Measurements from ENCODE around the gene TBL1XR1.

TBL1XR1 gene

DNA sequence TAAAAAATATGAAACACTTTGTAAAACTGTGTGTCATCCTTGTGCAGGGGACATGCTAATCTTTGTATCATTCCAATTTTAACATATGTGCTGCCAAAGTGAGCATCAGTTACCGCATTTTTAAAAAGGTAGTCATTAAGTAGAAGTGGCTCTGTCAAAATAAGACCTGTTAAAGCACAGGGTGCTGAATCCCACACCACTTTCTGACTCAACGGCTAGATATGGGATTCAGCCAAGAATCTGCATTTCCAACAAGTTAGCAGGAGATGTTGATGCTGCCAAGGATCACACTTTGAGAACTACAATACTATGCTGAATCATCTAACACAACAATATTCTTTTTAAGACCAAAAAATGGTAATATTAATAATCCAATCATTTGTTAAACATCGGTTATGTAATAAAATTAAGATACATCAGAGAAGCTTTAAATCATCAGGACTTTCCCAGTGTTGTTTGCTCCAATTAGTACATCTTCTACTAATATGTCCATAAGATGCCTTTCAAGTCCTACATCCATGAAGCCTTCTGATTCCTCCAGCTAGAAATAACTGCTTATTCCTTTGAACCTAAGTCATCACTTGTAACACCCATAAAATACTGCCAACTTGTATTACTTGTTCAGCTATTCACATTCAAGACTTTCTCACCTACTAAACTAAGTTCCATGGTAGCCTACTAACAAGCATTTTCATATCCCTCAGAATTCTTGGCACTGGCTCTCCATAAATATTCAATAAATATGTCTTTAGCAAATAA is 71.1 kb downstream of the TBL1XR1 start:
- H3K36me3 ChIP-seq (replicated peaks), result no peaks in the 10 kb centered on the region
- no peaks in the 10 kb centered on the region for H3K27me3 ChIP-seq (replicated peaks)
- in situ Hi-C loops (cut with HindIII; ENCODE audit: low pct_ligation_motif_present, low sequenced_read_pairs), result no loop called here
- TF ChIP-seq, protein P1, sequence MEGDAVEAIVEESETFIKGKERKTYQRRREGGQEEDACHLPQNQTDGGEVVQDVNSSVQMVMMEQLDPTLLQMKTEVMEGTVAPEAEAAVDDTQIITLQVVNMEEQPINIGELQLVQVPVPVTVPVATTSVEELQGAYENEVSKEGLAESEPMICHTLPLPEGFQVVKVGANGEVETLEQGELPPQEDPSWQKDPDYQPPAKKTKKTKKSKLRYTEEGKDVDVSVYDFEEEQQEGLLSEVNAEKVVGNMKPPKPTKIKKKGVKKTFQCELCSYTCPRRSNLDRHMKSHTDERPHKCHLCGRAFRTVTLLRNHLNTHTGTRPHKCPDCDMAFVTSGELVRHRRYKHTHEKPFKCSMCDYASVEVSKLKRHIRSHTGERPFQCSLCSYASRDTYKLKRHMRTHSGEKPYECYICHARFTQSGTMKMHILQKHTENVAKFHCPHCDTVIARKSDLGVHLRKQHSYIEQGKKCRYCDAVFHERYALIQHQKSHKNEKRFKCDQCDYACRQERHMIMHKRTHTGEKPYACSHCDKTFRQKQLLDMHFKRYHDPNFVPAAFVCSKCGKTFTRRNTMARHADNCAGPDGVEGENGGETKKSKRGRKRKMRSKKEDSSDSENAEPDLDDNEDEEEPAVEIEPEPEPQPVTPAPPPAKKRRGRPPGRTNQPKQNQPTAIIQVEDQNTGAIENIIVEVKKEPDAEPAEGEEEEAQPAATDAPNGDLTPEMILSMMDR (IDR thresholded peaks at IDR 0.05; ENCODE audit: low read depth, low read length, missing control alignments), result no peak
- peak overlapping the region; percentile 63 for H3K27ac ChIP-seq
- no peak overlapping the region for H3K4me3 ChIP-seq (ENCODE audit: low read depth, low read length)
- DNase-seq, result peak; percentile 93

DNA sequence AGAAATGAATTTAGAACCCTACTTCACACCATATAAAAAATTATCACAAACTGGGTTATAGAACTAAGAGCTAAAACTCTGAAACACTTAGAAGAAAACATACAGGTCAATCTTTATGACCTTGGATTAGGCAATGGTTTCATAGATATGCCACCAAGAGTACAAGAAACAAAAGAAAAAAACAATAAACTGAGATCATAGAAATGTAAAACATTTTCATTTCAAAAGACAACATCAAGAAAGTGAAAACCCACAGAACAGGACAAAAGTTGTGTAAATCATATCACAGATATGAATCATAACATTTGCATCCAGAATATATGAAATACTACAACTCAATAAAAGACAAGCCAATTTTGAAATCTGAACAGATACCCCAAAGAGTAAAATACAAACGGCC is 72.4 kb downstream of the TBL1XR1 start:
- no peak overlapping the region for H3K27ac ChIP-seq
- no peaks in the 10 kb centered on the region for H3K27me3 ChIP-seq (replicated peaks)
- no peak overlapping the region for H3K4me3 ChIP-seq (ENCODE audit: low read depth, low read length)
- no peaks in the 10 kb centered on the region for H3K36me3 ChIP-seq (replicated peaks)
- in situ Hi-C loops (cut with HindIII; ENCODE audit: low pct_ligation_motif_present, low sequenced_read_pairs), result no loop called here
- TF ChIP-seq, protein P1 (IDR thresholded peaks at IDR 0.05; ENCODE audit: low read depth, low read length, missing control alignments), result no peak
- DNase-seq, result no peak

- in situ Hi-C loops (cut with HindIII; ENCODE audit: low pct_ligation_motif_present, low sequenced_read_pairs), result no loop called here
- Histone ChIP-seq H3K36me3 (replicated peaks) (no peaks in the 10 kb centered on the region), H3K27ac (no peak overlapping the region), H3K4me3 (ENCODE audit: low read depth, low read length) (no peak overlapping the region), H3K27me3 (replicated peaks) (no peaks in the 10 kb centered on the region)
- DNase-seq, result no peak
- TF ChIP-seq, protein P1 (IDR thresholded peaks at IDR 0.05; ENCODE audit: low read depth, low read length, missing control alignments), result no peak
These were observed 73.5 kb downstream of the TBL1XR1 start for GRCh38 chr3:177123822-177124221.

- no peak overlapping the region for H3K27ac ChIP-seq
- in situ Hi-C loops (cut with HindIII; ENCODE audit: low pct_ligation_motif_present, low sequenced_read_pairs), result no loop called here
- no peak for DNase-seq
- no peak overlapping the region for H3K4me3 ChIP-seq (ENCODE audit: low read depth, low read length)
- TF ChIP-seq, protein P1 (IDR thresholded peaks at IDR 0.05; ENCODE audit: low read depth, low read length, missing control alignments), result no peak
- no peaks in the 10 kb centered on the region for H3K36me3 ChIP-seq (replicated peaks)
- no peaks in the 10 kb centered on the region for H3K27me3 ChIP-seq (replicated peaks)
These were observed 75.0 kb downstream of the TBL1XR1 start for GRCh38 chr3:177122183-177122856.

DNA sequence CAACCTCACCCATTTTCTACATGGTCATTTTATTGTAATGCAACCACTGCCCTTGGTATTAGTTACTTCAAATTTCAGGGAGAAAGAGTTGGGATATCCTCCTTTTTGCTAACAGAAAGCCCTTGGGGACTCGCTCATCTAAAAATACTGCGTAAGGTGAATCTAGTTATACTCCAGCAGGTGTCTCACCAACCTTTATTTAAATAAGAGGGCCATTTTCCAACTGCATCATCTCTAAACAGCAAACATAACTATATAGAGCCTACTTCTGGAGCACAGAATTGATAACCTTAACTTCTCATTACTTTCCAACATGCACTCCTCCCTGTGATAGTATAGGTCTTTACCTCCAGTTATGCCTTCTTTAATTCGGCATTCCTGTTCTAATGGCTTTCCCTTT is 77.5 kb downstream of the TBL1XR1 start:
- TF ChIP-seq, protein P1 (IDR thresholded peaks at IDR 0.05; ENCODE audit: low read depth, low read length, missing control alignments), result no peak

More for the DNA sequence above, 77.5 kb downstream of the TBL1XR1 start:
- Histone ChIP-seq H3K4me3 (ENCODE audit: low read depth, low read length) (no peak overlapping the region), H3K27ac (no peak overlapping the region), H3K27me3 (replicated peaks) (no peaks in the 10 kb centered on the region), H3K36me3 (replicated peaks) (no peaks in the 10 kb centered on the region)
- in situ Hi-C loops (cut with HindIII; ENCODE audit: low pct_ligation_motif_present, low sequenced_read_pairs), result no loop called here
- no peak for DNase-seq

All from brain microvascular endothelial cell (primary cell).